ENCODE results near the gene TMEM91. TPM values are rescaled to one million over a fixed set of nuclear protein-coding genes. Genes with fewer than 3 reads are reported as not detected.
A peak's percentile ranks its signal among the peaks of the same experiment; 100 is the strongest.
"Not testable (repeated sequence)": the region's sequence is repeated elsewhere in the genome, so short reads cannot be mapped to it uniquely, and the experiment has no call there.

Gene TMEM91
- polyA plus RNA-seq, 1 donor from 2014 or later, result 1.8 TPM

DNA sequence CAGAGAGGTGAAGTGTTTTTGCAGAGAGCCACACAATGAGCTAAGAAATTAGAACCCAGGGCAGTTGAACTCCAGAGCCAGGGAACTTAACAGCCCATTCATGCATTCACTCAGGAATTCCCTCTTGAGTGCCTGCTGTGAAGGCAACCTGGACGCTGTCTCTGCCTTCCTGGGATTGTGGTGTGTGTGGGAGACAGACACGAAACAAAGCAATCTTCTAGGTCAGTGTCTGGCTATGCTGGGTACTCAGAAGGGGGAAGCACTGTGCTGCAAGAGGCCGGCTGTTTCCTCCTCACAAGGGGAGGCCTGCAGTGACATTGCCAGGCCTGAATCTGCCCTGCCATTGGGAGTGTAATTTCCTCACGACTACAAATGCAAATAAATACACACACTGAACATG is 30.9 kb downstream of the TMEM91 start:
- no peaks in the 10 kb centered on the region for H3K9me3 Mint-ChIP-seq
- no peak overlapping the region for H3K4me3 Mint-ChIP-seq
- H3K27ac Mint-ChIP-seq, result no peak overlapping the region
- no peaks in the 10 kb centered on the region for H3K27me3 Mint-ChIP-seq
- peaks cover 10 to 15% (median 12%) of the 10 kb centered on the region in 3 donors for H3K4me1 Mint-ChIP-seq
- H3K36me3 Mint-ChIP-seq, result no peaks in the 10 kb centered on the region

DNA sequence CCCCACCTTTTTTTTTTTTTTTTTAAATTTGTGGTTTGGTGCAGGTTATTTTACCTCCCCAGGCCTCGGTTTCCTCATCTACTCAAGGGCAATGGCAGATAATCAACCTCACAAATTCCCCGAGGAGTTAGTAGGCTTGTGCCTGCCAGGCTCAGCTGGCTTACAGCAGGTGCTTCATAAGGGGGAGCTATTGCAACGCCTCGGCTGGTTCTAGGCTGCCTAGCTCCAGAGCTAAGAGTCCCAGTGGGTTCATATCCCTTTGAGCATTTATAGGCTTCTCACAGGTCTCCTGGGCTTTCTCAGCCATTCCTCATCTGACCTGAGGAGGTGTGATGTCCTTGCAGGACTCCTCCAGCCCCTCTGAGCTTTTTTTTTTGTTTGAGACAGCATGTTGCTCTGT is 31.9 kb downstream of the TMEM91 start:
- H3K27ac Mint-ChIP-seq, result no peak overlapping the region
- H3K9me3 Mint-ChIP-seq, result no peaks in the 10 kb centered on the region
- H3K36me3 Mint-ChIP-seq, result no peaks in the 10 kb centered on the region
- H3K4me3 Mint-ChIP-seq, result no peak overlapping the region
- H3K27me3 Mint-ChIP-seq, result no peaks in the 10 kb centered on the region
- peaks cover 10 to 15% (median 12%) of the 10 kb centered on the region in 3 donors for H3K4me1 Mint-ChIP-seq

DNA sequence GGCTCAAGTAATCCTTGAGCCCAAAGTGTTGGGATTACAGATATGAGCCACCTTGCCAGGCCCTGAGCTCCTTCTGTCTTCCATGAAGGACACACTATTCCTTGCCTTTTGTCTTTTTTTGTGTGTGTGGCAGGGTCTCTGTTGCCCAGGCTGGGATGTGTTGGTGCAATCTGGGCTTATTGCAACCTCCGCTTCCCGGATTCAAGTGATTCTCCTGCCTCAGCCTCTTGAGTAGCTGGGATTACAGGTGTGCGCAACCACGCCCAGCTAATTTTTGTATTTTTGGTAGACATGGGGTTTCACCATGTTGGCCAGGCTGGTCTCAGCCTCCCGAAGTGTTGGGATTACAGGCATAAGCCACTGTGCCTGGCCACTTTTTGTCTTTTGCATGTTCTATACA is 32.5 kb downstream of the TMEM91 start:
- H3K27ac Mint-ChIP-seq, H3K36me3 Mint-ChIP-seq, H3K27me3 Mint-ChIP-seq, H3K4me3 Mint-ChIP-seq, H3K9me3 Mint-ChIP-seq: not testable (repeated sequence)
- H3K4me1 Mint-ChIP-seq, result peaks cover 10 to 15% (median 12%) of the 10 kb centered on the region in 3 donors

DNA sequence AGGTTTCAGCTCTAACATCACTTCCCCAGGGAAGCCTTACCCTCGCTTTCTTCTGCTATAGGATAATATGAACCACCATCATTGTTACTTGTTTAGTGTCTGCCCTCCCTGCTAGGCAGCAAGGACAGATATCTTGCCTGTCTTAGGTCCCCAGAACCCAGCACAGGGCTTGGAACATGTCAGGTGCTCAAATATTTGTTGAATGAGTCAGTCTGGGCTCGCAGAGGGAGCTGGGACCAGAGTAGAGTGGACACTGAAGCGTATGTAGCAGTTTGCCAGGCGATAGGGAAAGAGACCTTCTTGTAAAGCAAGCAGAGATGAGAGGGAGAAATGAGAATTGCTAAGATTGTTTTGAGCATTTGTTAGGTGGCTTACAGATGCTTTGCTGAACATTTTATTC is 33.0 kb downstream of the TMEM91 start:
- H3K27me3 Mint-ChIP-seq, result no peaks in the 10 kb centered on the region
- peak overlapping the region in 3 of 4 donors; percentile 49 to 79 (median 73) for H3K4me3 Mint-ChIP-seq
- peaks cover 10 to 15% (median 12%) of the 10 kb centered on the region in 3 donors for H3K4me1 Mint-ChIP-seq
- H3K36me3 Mint-ChIP-seq, result peaks cover under 1% of the 10 kb centered on the region
- no peaks in the 10 kb centered on the region for H3K9me3 Mint-ChIP-seq
- no peak overlapping the region for H3K27ac Mint-ChIP-seq

DNA sequence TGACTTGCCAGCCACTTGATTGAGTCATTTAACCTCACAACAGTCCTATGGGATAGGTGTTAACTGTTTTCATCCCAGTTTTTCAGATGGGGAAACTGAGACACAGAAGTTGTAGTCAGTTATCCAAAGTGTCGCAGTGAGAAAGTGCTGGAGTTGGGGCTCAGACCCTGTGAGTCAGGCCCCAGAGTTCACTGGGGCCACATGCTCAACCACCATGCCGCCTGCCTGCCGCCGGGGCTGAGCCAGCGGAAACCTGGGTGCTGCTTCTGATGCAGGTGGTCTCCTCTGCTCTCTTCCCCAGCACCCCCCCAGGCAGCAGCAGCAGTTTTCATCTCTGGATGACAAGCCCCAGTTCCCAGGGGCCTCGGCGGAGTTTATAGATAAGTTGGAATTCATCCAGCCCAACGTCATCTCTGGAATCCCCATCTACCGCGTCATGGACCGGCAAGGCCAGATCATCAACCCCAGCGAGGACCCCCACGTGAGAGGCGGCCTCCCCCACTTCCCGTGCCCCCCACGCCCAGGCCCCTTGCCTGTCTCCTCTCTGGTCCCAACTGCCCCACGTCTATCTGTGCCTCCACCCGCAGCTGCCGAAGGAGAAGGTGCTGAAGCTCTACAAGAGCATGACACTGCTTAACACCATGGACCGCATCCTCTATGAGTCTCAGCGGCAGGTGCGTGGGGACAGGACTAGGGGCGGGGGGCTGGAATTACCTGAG is 34.2 kb downstream of the TMEM91 start:
- no peak overlapping the region for H3K27ac Mint-ChIP-seq
- peaks cover 6% of the 10 kb centered on the region for H3K36me3 Mint-ChIP-seq
- H3K9me3 Mint-ChIP-seq, result no peaks in the 10 kb centered on the region

DNA sequence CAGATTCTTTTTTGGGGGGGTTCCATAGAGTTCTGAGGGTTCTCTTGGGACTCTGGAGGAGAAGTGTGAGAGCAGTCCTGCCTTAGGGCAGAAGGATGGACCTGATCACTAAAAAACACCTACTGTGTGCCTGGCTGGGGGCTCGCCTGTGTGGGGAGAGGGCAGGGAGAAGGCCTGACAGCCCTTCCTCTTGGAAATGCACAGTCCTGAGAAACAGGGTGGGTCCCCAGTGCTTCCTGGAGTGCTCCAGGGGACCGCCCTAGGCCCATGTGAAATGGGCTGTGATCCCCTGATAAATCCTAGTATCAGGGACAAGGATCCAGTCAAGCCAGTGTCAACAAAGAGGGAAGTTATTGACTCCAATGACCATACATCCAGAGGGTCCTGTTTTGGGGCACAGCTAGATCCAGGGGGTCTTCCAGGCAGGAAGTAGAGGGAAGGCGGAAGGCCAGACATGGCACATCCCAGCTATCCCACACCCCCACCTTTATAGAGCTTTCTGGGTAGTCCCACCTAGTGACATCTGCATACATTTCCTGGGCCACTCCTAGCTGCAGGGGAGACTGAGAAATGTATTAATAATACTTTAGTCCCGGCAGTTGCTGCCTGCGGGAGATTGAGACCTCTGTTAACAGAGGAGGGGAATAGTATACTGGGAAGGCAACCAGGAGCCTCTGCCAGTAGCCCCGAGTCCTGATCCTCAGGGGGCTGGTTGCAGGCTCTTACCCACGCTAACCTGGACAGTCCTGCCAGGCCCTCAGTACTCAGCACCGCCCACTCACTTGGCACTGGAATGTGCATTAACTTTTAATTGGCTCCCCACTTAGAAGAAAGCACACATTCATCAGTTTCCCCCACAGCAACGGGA is 35.0 kb downstream of the TMEM91 start:
- H3K27me3 Mint-ChIP-seq, result no peaks in the 10 kb centered on the region
- H3K9me3 Mint-ChIP-seq, result no peaks in the 10 kb centered on the region
- H3K36me3 Mint-ChIP-seq, result peaks cover 6% of the 10 kb centered on the region
- H3K4me1 Mint-ChIP-seq, result peaks cover 10 to 13% (median 12%) of the 10 kb centered on the region in 3 donors
- H3K27ac Mint-ChIP-seq, result no peak overlapping the region
- H3K4me3 Mint-ChIP-seq, result no peak overlapping the region

More for the DNA sequence above, 34.2 kb downstream of the TMEM91 start:
- Mint-ChIP-seq H3K4me1 (peaks cover 10 to 12% (median 12%) of the 10 kb centered on the region in 3 donors), H3K27me3 (no peaks in the 10 kb centered on the region), H3K4me3 (no peak overlapping the region)

DNA sequence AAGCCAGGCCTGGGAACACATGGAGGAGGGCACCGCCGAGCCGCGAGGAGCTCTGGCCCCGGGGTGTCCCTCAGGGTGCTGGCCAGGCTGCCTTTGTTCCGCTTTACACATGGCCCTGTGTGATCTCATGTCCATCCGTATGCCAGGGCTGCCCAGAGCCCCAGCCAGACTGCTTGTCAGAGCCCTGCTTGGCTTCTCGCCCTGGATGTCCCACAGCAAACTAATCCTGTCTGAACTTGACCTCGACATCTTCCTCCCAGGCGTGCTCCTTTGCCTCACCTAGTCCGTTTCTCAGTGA is 35.6 kb downstream of the TMEM91 start:
- H3K9me3 Mint-ChIP-seq, result no peaks in the 10 kb centered on the region
- no peak overlapping the region for H3K27ac Mint-ChIP-seq
- H3K4me1 Mint-ChIP-seq, result peaks cover 10 to 13% (median 11%) of the 10 kb centered on the region in 3 donors
- no peaks in the 10 kb centered on the region for H3K27me3 Mint-ChIP-seq
- H3K4me3 Mint-ChIP-seq, result no peak overlapping the region
- peaks cover 6% of the 10 kb centered on the region for H3K36me3 Mint-ChIP-seq

DNA sequence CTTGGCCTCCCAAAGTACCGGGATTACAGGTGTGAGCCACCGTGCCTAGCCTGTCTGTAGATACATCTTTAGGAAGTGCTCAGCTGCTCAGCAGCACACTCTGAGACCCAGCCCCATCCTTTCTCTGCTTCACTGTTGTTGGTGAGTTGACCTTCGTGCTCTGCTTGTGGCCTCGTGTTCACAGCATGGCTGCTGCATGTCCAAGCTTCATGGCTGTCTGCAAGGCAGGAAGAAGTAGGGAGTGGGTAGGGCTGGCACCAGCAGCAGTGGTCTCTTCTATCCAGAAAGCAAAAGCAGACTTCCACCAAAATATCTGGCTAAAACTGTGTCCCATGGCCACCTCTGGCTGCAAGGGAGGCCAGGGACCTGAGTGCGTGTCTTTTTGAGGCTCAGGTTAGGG is 36.6 kb downstream of the TMEM91 start:
- Mint-ChIP-seq H3K4me1 (peaks cover 9 to 10% (median 10%) of the 10 kb centered on the region in 3 donors), H3K4me3 (no peak overlapping the region), H3K9me3 (no peaks in the 10 kb centered on the region), H3K27ac (no peak overlapping the region), H3K27me3 (no peaks in the 10 kb centered on the region), H3K36me3 (peaks cover 6% of the 10 kb centered on the region)

DNA sequence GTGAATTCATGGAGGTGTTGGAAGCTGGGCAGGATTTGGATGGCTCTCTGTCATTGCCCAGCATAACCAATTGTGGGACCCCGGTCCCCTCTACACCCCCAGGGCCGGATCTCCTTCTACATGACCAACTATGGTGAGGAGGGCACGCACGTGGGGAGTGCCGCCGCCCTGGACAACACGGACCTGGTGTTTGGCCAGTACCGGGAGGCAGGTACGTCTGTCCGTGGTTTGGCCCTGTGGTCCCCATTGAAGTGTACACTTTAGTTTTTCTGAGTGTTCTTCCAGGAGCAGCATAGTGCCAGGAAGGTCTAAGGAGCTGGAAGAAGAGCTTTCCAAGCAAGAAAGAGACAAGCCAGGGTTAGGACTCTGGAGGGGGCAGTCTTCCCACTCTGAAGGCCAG is 37.6 kb downstream of the TMEM91 start:
- Mint-ChIP-seq H3K36me3 (peaks cover 6% of the 10 kb centered on the region), H3K27me3 (no peaks in the 10 kb centered on the region), H3K9me3 (no peaks in the 10 kb centered on the region), H3K4me1 (peaks cover 8 to 10% (median 9%) of the 10 kb centered on the region in 3 donors), H3K27ac (no peak overlapping the region), H3K4me3 (no peak overlapping the region)

DNA sequence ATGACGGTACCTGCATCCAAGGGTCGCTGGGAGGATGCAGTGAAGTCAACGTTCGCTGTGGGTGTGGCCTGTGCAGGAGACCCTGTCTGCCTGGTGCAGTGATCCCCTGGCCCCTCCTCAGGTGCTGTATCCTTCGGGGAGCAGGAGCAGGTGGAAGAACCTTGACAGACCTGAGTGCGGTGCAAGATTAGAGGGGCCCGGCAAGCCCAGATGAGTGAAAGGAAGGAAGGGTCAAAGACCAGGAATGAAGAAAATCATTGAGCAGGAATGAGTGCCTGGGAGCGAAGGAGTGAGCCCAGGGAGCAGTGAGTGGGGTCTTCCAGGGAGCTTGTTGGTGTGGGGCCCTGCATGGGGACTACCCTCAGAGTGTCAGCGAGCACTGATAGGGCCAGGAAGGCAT is 38.1 kb downstream of the TMEM91 start:
- Mint-ChIP-seq H3K36me3 (peaks cover 6% of the 10 kb centered on the region), H3K27ac (no peak overlapping the region), H3K27me3 (no peaks in the 10 kb centered on the region)

DNA sequence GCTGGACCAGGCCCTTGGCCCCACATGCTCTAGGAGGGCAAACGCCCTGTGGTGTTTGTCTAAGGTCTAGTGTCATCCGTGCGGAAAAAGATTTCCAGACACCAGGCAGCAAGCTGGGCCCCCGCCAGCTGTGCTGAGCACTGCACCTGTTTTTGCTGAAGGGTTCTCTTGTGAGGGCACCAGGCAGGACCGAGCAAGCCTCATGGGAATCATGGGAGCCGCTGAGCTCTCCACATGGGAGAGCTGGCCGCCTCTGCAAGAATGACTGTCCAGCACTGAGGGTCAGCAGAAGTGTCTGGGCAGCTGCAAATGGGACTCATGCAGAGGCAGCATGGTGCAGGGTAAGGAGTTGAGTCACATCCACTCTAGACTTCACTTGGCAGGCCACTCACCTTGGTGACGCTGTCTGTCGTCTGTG is 38.8 kb downstream of the TMEM91 start:
- Mint-ChIP-seq H3K36me3 (peaks cover 6% of the 10 kb centered on the region), H3K27ac (no peak overlapping the region), H3K27me3 (no peaks in the 10 kb centered on the region), H3K9me3 (no peaks in the 10 kb centered on the region), H3K4me1 (peaks cover 0 to 4% (median 1%) of the 10 kb centered on the region in 3 donors), H3K4me3 (no peak overlapping the region)

More for the DNA sequence above, 38.1 kb downstream of the TMEM91 start:
- Mint-ChIP-seq H3K4me3 (no peak overlapping the region), H3K4me1 (peaks cover 3 to 8% (median 5%) of the 10 kb centered on the region in 3 donors), H3K9me3 (no peaks in the 10 kb centered on the region)

DNA sequence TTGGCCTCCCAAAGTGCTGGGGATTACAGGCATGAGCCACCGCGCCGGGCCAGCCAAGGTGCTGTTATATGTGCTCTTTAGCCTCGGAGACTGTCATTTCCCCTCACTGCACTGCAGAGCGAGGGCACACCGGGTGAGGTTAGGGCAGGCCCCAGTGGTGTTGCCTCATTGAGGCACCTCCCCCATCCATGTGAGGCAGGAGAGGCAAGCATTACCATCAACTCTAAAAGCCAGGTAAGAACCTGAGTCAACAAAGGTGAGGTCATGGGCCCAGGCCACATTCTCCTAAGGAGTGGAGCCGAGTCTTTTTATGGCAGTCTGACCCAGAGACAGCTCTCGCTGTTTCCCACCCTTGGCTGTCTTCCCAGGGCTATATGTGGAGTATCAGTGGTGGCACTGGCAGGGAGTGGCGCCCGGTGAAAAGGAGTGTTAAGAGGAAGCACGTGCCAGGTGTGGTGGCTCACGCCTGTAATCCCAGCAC is 39.9 kb downstream of the TMEM91 start:
- Mint-ChIP-seq H3K4me3 (no peak overlapping the region), H3K27ac (no peak overlapping the region), H3K36me3 (peaks cover 8% of the 10 kb centered on the region), H3K27me3 (no peaks in the 10 kb centered on the region), H3K9me3 (no peaks in the 10 kb centered on the region), H3K4me1 (peaks cover 0 to 5% (median 1%) of the 10 kb centered on the region in 3 donors)

DNA sequence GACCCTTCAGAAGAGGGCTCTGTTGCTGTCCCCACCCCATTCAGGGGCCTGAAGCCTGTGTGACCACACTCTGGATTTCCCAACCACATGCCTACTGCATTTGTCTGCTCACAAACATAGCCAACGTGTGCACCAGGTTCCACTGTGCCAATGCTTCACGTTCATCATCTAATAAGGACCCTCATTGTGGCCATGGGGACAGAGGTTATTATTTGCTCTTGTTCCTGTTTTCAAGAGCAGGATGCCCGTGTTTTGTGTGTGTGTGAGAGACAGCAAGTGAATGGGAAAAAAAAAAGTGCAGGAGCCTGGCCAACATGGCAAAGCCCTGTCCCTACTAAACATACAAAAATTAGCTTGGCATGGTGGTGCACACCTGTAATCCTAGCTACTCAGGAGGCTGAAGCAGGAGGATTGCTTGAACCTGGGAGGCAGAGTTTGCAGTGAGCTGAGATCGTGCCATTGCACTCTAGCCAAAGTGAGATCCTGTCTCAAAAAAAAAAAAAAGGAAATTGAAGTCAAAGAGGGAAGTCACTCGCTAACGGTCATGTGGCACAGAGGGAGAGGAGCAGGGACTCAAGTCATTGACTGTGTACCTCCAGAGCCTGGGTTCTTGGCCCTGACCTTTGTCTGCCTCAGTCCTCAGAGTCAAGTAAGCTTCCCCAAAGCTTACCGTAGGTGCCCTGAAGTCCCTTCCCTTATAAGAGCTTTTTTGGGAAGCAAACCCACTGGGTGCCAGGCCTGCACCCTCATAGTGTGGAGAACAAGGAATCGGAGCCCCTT is 44.0 kb downstream of the TMEM91 start:
- no peak overlapping the region for H3K27ac Mint-ChIP-seq
- H3K27me3 Mint-ChIP-seq, result no peaks in the 10 kb centered on the region
- no peaks in the 10 kb centered on the region for H3K9me3 Mint-ChIP-seq
- peaks cover 0 to 3% (median 1%) of the 10 kb centered on the region in 3 donors for H3K4me1 Mint-ChIP-seq
- H3K36me3 Mint-ChIP-seq, result peaks cover 4% of the 10 kb centered on the region
- no peak overlapping the region for H3K4me3 Mint-ChIP-seq

DNA sequence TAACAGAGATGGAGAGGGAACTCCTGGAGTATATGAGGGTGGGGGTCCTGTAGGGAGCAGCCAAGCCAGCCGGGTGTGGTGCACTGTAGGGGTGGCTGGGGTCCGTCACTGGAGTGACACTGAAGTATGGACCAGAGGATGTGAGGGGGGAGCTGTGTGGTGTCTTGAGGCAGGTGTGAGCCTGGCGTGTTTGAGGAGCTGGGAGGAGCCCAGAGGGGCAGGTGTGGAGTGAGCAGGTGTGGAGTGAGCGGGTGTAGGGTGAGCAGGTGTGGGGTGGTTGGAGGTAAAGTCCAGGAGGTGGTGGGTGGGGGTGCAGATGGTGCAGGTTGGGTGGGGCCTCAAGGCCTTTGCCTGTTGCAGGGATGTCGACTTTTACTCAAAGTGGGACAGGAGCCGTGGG is 45.0 kb downstream of the TMEM91 start:
- no peak overlapping the region for H3K4me3 Mint-ChIP-seq
- peaks cover 0 to 3% (median under 1%) of the 10 kb centered on the region in 3 donors for H3K4me1 Mint-ChIP-seq
- H3K27me3 Mint-ChIP-seq, result no peaks in the 10 kb centered on the region
- H3K9me3 Mint-ChIP-seq, result no peaks in the 10 kb centered on the region
- H3K36me3 Mint-ChIP-seq, result peaks cover 6% of the 10 kb centered on the region
- H3K27ac Mint-ChIP-seq, result no peak overlapping the region

DNA sequence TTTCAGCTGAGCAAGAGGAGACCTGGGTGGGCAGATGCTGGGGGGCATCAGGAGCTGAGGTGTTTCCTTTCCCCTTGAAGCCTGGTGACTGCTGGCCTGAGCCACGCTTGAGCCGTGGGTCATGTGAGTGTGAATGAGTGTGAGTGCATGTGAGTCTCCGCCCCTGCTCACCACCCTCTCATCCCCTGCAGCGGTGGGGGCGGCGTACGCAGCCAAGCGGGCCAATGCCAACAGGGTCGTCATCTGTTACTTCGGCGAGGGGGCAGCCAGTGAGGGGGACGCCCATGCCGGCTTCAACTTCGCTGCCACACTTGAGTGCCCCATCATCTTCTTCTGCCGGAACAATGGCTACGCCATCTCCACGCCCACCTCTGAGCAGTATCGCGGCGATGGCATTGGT is 45.6 kb downstream of the TMEM91 start:
- Mint-ChIP-seq H3K4me1 (peaks cover 0 to 6% (median 1%) of the 10 kb centered on the region in 3 donors), H3K36me3 (peaks cover 6% of the 10 kb centered on the region), H3K4me3 (no peak overlapping the region)

More for the DNA sequence above, 45.6 kb downstream of the TMEM91 start:
- Mint-ChIP-seq H3K9me3 (no peaks in the 10 kb centered on the region), H3K27me3 (no peaks in the 10 kb centered on the region), H3K27ac (peak overlapping the region in 1 of 3 donors; percentile 18)
